Activated naive CD4-positive, alpha-beta T cell treated with anti-CD3 and anti-CD28 coated beads, Interleukin-2, amount 10 ng/mL, durations not matched to agents 7 days and 5 days (primary cell): Measurements from ENCODE around the gene ZNF343.

ENCODE experiments used
- CTCF ChIA-PET: fragments of 350-600 bp; sonication (Branson Sonifier 250); formaldehyde crosslinking; loops from one replicate; lab custom pipeline; 2021; ENCODE audit warnings: antibody characterized with exemption; lab: Charles Lee
- DNase-seq: peaks from one replicate; pipeline ENCODE4 v3.0.0-alpha.2; 2020
- H3K27ac Mint-ChIP-seq: one replicate; pipeline ENCODE4 v1.8.0; 2021; ENCODE audit warnings: mild to moderate bottlenecking, moderate library complexity, mixed read lengths
- H3K27me3 Mint-ChIP-seq: one replicate; pipeline ENCODE4 v1.8.0; 2021; ENCODE audit warnings: mild to moderate bottlenecking, mixed read lengths
- H3K36me3 Mint-ChIP-seq: one replicate; pipeline ENCODE4 v1.8.0; 2021; ENCODE audit warnings: mixed read lengths
- H3K4me1 Mint-ChIP-seq: one replicate; pipeline ENCODE4 v1.8.0; 2021; ENCODE audit warnings: mixed read lengths
- H3K4me3 Mint-ChIP-seq: one replicate; pipeline ENCODE4 v1.8.0; 2021; ENCODE audit warnings: mild to moderate bottlenecking, moderate library complexity, mixed read lengths
- H3K9me3 Mint-ChIP-seq: one replicate; pipeline ENCODE4 v1.8.0; 2021; ENCODE audit warnings: mixed read lengths

ZNF343 gene

DNA sequence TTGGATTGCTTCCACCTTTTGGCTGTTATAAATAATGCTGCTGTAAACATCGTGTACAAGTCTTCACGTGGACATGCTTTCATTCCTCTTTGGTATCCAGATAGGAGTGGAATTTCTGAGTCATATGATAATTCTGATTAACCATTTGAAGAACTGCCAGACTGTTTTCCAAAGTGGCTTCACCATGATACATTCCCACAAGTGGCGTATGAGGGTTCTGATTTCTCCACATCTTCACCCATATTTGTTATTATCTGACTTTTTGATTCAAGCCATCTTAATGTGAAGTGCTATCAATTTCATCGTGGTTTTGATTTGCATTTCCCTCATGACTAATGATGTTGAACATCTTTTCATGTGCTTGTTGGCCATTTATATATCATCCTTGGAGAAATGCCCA, 35.2 kb downstream of the ZNF343 start:
- H3K4me1 Mint-ChIP-seq, result peaks cover 30% of the 10 kb centered on the region
- no peaks in the 10 kb centered on the region for H3K27me3 Mint-ChIP-seq
- no peak for DNase-seq
- H3K4me3 Mint-ChIP-seq, result no peak overlapping the region
- CTCF ChIA-PET, result no interaction called here
- H3K27ac Mint-ChIP-seq, result no peak overlapping the region
- peaks cover 18% of the 10 kb centered on the region for H3K36me3 Mint-ChIP-seq
- H3K9me3 Mint-ChIP-seq, result no peaks in the 10 kb centered on the region

DNA sequence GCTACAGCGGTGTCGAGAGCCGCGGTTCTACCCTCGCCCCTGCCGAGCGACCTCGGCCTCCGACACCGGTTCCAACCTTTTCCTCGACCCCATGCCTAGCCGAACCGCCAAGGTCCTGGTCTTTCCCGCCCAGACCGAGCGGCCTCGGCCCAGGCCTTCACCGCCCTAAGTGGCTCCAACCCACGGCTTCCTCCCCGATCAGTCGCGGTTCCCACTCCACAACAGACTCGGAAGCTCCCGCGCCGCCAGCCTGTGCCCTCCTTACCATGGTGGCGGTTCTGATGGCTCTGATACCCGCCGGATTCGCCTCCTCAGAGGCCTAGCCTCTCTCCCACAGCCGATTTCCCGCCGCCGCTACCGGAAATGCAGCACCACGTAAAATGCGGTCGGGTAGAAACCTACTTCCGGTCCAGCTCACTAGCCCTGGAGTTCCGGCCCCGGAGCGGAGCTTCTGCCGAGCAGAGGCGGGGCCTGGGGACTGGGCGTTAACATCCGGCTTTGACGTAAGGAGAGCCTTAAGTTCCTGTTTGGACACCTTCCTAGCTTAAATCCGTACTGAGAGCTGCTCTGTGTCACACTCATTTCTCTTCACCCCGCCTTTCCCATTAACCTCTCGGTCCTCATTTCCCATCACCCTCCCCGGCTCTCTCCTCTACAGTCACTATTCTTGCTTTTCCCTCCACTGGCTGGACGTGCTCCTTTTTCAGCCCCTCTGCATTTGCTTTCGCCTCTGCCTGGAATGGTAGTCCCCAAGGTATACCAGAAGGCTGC, 38.1 kb downstream of the ZNF343 start, which contains the start of gene SNRPB:
SNRPB (minus strand) TSS at position 367 of the 771 bp plus-strand sequence; CDS start at position 268, 99 bp downstream.
- peaks cover 47% of the 10 kb centered on the region for H3K4me1 Mint-ChIP-seq
- CTCF ChIA-PET, result interaction anchor here (1.6 to 3.6 kb wide), 3 partner anchors 18 to 52 kb away, joined by 4 to 30 read pairs (median 9); no protein-coding TSS in a partner anchor
- H3K27ac Mint-ChIP-seq, result peak within 1 kb of the TSS; percentile 97
- no peaks in the 10 kb centered on the region for H3K9me3 Mint-ChIP-seq
- peak within 1 kb of the TSS; percentile 93 for H3K4me3 Mint-ChIP-seq
- H3K27me3 Mint-ChIP-seq, result no peaks in the 10 kb centered on the region
- peaks cover 42% of the 10 kb centered on the region for H3K36me3 Mint-ChIP-seq
- peak; percentile 98 for DNase-seq

DNA sequence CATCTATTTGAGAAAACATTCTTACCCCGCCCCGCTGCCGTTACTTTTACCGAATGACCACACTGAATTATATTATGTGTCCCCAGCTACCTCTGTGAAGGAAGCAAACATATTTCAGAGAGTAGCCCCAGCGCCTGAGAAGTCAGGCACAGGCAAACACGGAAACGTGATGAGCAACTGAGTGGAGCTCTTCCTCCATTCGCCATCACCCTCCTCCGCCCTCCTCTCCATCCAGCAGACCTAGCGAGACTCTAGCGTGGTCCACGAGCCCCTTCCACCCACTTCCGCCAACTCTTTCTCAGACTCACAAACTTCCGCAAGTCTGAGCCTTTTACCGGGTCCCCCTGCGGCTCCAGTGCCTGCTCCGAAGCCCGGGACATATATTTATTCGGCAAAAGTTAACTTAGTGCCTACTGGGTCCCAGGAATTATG, 38.7 kb downstream of the ZNF343 start:
- peak overlapping the region; percentile 93 for H3K4me3 Mint-ChIP-seq
- H3K4me1 Mint-ChIP-seq, result peaks cover 47% of the 10 kb centered on the region
- H3K27ac Mint-ChIP-seq, result peak overlapping the region; percentile 97
- H3K36me3 Mint-ChIP-seq, result peaks cover 46% of the 10 kb centered on the region
- DNase-seq, result peak; percentile 76
- H3K9me3 Mint-ChIP-seq, result no peaks in the 10 kb centered on the region
- no peaks in the 10 kb centered on the region for H3K27me3 Mint-ChIP-seq
- CTCF ChIA-PET, result interaction anchor here (1.6 to 3.6 kb wide), 3 partner anchors 18 to 53 kb away, joined by 4 to 30 read pairs (median 9); no protein-coding TSS in a partner anchor

DNA sequence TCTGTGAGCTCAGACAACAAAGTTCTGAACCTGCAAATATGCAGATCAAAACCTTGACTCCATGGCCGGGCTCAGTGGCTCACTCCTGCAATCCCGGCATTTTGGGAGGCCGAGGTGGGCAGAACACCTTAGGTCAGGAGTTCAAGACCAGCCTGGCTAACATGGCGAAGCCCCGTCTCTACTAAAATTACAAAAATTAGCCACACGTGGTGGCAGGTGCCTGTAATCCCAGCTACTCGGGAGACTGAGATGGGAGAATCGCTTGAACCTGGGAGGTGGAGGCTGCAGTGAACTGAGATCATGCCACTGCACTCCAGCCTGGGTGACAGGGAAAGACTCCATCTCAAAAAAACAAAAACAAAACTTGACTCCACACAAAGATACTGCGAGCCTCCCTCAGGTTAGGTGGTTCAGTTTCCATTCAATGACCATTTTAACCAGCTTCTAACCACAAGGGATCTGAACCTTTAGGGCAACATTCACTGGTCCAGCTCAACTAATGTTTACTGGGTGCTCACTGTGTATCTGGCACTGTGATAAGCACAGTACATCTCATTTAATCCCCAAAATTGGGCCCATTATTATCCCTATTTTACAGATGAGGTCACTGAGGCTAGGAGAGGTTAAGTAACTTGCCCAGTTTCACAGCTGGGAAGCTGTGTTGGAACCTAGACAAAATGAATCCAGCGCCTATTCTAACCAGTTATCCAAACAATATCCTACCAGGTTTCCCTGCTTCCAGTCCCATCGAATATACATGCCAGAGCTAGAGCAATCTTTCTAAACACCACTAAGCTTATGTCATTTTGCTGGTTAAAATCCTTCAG, 39.9 kb downstream of the ZNF343 start:
- peak overlapping the region; percentile 33 for H3K27ac Mint-ChIP-seq
- no peak for DNase-seq
- H3K36me3 Mint-ChIP-seq, result peaks cover 53% of the 10 kb centered on the region
- CTCF ChIA-PET, result interaction anchor here (1.7 to 3.6 kb wide), 2 partner anchors 51 to 54 kb away, joined by 4 to 30 read pairs; no protein-coding TSS in a partner anchor
- peak overlapping the region; percentile 93 for H3K4me3 Mint-ChIP-seq
- no peaks in the 10 kb centered on the region for H3K27me3 Mint-ChIP-seq
- H3K4me1 Mint-ChIP-seq, result peaks cover 47% of the 10 kb centered on the region
- no peaks in the 10 kb centered on the region for H3K9me3 Mint-ChIP-seq

DNA sequence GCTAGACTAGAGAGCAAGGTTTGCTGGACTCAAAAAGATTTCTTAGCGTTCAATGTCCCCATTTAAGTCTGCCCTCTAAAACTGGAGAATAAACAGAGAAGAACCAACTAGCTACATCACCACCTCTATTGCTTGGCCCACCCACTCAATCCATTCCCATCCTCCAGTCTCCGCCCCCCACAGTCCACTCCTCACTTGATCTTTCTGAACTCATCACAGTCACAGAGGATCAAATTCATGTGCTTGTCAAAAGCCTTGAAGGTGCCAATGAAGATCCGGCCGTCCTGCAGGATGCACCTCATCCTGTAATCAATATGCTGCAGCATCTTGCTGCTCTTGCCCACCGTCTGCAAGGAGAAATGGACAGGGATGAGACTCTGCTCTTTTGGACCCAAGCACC, 41.3 kb downstream of the ZNF343 start:
- H3K27me3 Mint-ChIP-seq, result no peaks in the 10 kb centered on the region
- DNase-seq, result no peak
- no peaks in the 10 kb centered on the region for H3K9me3 Mint-ChIP-seq
- H3K36me3 Mint-ChIP-seq, result peaks cover 62% of the 10 kb centered on the region
- H3K4me1 Mint-ChIP-seq, result peaks cover 45% of the 10 kb centered on the region
- H3K4me3 Mint-ChIP-seq, result no peak overlapping the region
- no peak overlapping the region for H3K27ac Mint-ChIP-seq
- CTCF ChIA-PET, result interaction anchor here (1.5 kb wide), 1 partner anchor 15 kb away, joined by 7 read pairs; no protein-coding TSS in a partner anchor

DNA sequence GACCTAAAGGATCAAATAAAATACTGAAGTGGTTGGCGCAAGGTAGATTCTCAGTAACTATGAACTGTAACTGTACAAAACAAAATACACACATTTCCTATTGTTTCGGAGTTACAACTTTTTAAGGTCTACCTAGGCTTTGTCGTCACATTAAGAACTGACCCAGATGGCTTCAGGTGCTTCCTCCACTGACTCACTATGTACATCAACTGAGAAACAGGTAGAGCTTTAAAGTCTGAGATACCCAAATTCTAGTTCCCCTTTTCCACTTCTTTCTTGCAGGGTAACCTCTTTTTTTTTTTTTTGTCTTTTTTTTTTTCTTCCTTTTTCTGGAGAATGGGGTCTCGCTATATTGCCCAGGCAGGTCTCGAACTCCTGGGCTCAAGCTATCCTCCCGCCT, 43.6 kb downstream of the ZNF343 start:
- Mint-ChIP-seq H3K36me3 (peaks cover 77% of the 10 kb centered on the region), H3K9me3 (no peaks in the 10 kb centered on the region), H3K27me3 (no peaks in the 10 kb centered on the region), H3K4me3 (no peak overlapping the region), H3K27ac (no peak overlapping the region), H3K4me1 (peaks cover 30% of the 10 kb centered on the region)
- no peak for DNase-seq
- CTCF ChIA-PET, result no interaction called here

DNA sequence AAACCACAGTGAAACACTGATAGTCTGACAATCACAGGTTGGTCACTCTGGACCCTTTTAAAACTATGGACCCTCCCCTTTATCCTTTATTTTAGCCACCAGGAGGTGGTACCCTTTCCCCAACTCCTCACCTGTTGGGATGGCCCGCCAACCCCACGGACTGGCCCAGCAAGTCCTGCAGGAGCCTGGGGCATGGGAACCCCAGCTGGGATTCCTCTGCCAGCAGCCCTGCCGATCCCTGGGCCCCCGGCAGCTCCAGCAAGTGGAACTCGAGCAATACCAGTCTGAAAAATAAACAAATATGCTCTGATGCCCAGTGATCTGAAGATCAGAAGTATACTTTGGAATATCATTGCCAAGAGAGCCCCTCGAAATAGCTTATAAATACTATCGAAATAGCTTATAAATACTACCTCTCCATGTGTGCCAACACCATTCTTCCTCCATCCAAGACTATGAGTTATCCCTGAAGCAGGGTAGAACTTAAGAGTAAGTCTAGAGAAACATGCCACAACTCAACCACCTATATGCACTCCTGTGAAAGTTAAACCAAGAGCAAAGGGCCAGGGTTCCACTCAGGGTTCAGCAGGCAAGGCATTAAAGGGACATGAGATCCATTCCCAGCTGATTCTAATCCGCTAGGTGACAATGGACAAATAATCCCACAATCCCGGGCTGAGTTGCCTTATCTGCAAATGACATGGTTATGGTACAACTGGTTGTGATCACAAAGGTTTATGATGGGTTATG, 44.9 kb downstream of the ZNF343 start:
- no peaks in the 10 kb centered on the region for H3K27me3 Mint-ChIP-seq
- H3K9me3 Mint-ChIP-seq, result no peaks in the 10 kb centered on the region
- CTCF ChIA-PET, result interaction anchor here (1.0 kb wide), 1 partner anchor 58 kb away, joined by 4 read pairs; no protein-coding TSS in a partner anchor

DNA sequence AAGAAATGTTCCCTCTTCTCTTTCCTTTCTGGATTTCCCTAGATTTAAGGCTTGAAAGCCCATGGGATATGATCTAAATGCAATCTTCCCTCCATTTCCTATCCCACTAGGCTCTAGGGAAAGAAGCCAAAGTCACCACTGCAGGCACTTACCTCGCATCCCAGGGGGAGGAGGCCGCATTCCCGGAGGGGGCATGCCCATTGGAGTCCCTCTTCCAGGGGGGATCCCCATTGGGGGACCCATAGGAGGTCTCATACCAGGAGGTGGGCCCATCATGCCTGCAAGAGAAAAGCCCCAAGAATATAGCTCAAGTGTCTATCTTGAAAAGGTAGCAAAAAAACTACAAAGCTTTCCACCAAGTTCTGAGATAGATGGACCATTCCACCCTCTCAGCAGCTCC, 46.2 kb downstream of the ZNF343 start:
- Mint-ChIP-seq H3K9me3 (no peaks in the 10 kb centered on the region), H3K4me1 (peaks cover 6% of the 10 kb centered on the region), H3K27me3 (no peaks in the 10 kb centered on the region), H3K27ac (no peak overlapping the region), H3K4me3 (no peak overlapping the region), H3K36me3 (peaks cover 69% of the 10 kb centered on the region)
- DNase-seq, result no peak
- CTCF ChIA-PET, result no interaction called here

More for the DNA sequence above, 44.9 kb downstream of the ZNF343 start:
- Mint-ChIP-seq H3K4me1 (peaks cover 19% of the 10 kb centered on the region), H3K27ac (no peak overlapping the region), H3K36me3 (peaks cover 76% of the 10 kb centered on the region), H3K4me3 (no peak overlapping the region)
- DNase-seq, result no peak

DNA sequence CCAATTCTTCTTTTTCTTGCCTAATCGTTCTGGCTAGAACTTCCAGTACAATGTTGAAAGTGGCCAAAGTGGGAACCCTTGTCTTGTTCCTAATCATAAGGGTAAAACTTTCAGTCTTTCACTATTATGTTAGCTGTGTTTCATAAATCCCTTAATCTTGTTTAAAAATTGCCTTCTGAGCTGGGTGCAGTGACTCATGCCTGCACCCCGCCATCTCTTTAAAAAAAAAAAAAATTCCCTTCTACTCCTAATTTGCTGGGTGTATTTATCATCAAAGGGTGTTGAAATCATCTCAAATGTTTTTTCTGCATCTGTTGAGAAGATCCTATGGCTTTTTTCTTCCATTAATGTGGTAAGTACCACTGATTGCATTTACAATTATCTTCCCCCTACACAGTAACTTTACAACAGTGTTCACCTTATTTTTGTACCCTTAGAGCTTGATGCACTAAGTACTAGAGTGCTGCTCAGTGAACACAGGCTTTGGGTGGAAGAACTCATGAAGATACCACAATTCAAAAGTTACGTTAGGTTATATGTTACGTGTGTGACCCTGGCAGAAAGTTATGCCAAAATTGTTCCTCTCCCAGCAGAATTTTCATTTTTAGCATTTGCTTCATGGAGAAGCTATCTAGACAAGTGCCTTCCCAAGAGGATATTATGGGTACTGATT, 47.8 kb downstream of the ZNF343 start:
- no peaks in the 10 kb centered on the region for H3K27me3 Mint-ChIP-seq
- CTCF ChIA-PET, result interaction anchor here (1.1 to 1.2 kb wide), 2 partner anchors 61 to 110 kb away, joined by 3 read pairs; no protein-coding TSS in a partner anchor
- no peak for DNase-seq
- no peak overlapping the region for H3K27ac Mint-ChIP-seq
- no peaks in the 10 kb centered on the region for H3K9me3 Mint-ChIP-seq
- H3K4me3 Mint-ChIP-seq, result no peak overlapping the region
- peaks cover 59% of the 10 kb centered on the region for H3K36me3 Mint-ChIP-seq
- no peaks in the 10 kb centered on the region for H3K4me1 Mint-ChIP-seq

DNA sequence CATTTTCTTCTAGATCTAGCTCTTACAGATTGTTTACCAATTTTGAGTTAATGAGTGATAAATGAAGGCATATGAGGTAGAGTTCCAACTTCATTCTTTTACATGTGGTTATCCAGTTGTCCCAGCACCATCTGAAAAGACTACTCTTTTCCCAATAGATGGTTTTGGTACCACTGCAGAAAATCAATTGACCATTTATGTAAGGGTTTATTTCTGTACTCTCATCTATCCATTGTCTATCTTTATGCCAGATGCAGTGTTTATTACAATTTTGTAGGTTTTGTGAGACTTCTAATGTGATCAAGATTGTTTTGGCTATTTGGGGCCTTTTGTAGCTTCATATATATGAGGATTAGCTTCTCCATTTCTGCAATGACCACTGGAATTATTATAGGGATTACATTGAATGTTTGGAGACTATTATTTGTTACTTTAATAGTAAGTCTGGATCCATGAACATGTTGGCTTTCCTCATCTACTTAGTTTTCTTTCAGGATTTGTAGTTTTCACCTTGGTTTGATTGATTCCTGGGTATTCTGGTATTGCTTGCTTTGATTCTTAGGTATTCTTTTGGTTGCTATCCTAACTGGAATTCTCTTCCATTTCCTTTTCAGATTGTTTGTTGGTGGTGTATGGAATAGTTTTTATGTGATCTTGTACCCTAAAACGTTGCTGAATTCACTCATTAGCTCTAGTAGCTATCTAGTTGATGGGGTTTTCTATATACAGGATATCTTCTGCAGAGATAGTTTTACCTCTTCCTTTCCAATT, 48.5 kb downstream of the ZNF343 start:
- CTCF ChIA-PET, result interaction anchor here (0.7 to 1.2 kb wide), 2 partner anchors 62 to 110 kb away, joined by 3 to 4 read pairs; no protein-coding TSS in a partner anchor
- Mint-ChIP-seq H3K4me1 (no peaks in the 10 kb centered on the region), H3K4me3 (no peak overlapping the region), H3K27me3 (no peaks in the 10 kb centered on the region), H3K9me3 (no peaks in the 10 kb centered on the region), H3K36me3 (peaks cover 52% of the 10 kb centered on the region), H3K27ac (no peak overlapping the region)
- DNase-seq, result no peak

DNA sequence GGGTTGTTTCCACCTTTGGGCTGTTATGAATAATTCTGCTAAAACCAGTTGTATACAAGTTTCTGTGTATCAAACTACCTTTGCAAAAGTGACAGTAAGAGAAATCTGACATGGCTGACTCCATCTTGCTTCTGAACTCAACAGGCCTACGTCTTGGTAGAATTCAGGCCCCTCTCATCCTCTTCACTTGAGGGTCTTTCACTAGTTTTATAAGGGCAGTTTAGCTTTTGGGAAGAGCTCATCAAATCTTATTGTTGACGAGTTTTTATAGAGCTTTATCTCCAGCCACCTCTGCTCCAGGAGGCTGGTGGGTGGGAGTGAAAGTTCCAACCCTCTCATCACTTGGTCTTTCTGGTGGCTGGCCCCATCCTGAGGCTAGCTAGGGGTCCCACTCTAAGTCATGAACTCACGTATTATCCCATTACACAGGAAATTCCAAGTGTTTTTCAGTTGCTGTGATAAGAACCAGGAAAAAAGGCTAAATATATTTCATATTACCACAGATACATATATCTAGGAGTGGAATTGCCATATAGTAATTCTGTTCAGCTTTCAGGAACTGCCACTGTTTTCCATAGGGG, 49.7 kb downstream of the ZNF343 start:
- H3K4me3 Mint-ChIP-seq, result no peak overlapping the region
- CTCF ChIA-PET, result interaction anchor here (0.6 to 1.6 kb wide), 2 partner anchors 215 to 252 kb away, joined by 3 to 7 read pairs; no protein-coding TSS in a partner anchor
- no peaks in the 10 kb centered on the region for H3K27me3 Mint-ChIP-seq
- H3K36me3 Mint-ChIP-seq, result peaks cover 48% of the 10 kb centered on the region
- H3K4me1 Mint-ChIP-seq, result no peaks in the 10 kb centered on the region
- no peak for DNase-seq
- no peak overlapping the region for H3K27ac Mint-ChIP-seq
- H3K9me3 Mint-ChIP-seq, result no peaks in the 10 kb centered on the region

DNA sequence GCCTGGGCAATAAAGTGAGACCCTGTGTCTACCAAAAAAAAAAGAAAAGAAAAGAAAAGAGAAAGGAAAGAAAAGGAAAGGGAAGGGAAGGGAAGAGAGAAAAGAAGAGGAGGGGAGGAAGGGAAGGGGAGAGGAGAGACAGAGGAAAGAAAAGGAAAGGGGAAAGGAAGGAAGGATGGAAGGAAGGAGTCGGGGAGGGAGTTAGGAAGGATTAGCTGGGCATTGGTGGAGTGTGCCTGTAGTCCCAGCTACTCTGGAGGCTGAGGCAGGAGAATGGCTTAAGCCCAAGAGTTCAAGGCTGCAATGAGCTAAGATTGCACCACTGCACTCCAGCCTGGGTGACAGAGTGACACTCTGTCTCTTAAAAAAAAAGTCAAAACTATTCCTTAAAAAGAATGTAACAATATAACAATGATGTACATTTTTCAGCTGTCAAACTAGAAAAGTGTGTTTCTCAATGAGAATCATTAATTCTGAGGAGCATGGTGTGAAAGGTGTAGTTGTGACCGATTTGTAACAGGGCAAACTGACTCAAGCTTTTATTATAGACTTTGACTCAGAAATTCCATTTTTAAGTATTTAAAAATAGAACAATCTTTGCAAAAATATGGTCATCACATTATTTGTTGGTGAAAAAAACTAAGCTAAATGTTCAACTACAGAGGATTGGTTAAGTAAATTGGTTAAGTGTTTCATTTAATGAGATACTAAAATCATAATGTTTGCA, 52.8 kb downstream of the ZNF343 start:
- Mint-ChIP-seq H3K27ac (no peak overlapping the region), H3K9me3 (no peaks in the 10 kb centered on the region), H3K36me3 (peaks cover 21% of the 10 kb centered on the region), H3K27me3 (peaks cover 3% of the 10 kb centered on the region), H3K4me1 (no peaks in the 10 kb centered on the region), H3K4me3 (no peak overlapping the region)
- no peak for DNase-seq
- CTCF ChIA-PET, result interaction anchor here (0.6 to 1.9 kb wide), 5 partner anchors 68 to 377 kb away, joined by 3 to 7 read pairs (median 3); no protein-coding TSS in a partner anchor
